Stimulated activated CD4-positive, alpha-beta T cell treated with anti-CD3 and anti-CD28 coated beads, Interleukin-15, amount 100 ng/mL, for 1 hour (primary cell): ENCODE data around the gene DDX10.

ENCODE experiments used
- DNase-seq, 2 donors: peaks; one replicate each; pipeline ENCODE4 v3.0.0-alpha.2; 2020; ENCODE audit warnings: low read depth in 1 of 2, low spot score in 1 of 2

Gene DDX10

GRCh38 chr11:108654994-108655631 lies 9.8 kb upstream of the DDX10 start:
- no peak for DNase-seq

- no peak for DNase-seq
These were observed 2.2 kb upstream of the DDX10 start for GRCh38 chr11:108662700-108663099.

DNA sequence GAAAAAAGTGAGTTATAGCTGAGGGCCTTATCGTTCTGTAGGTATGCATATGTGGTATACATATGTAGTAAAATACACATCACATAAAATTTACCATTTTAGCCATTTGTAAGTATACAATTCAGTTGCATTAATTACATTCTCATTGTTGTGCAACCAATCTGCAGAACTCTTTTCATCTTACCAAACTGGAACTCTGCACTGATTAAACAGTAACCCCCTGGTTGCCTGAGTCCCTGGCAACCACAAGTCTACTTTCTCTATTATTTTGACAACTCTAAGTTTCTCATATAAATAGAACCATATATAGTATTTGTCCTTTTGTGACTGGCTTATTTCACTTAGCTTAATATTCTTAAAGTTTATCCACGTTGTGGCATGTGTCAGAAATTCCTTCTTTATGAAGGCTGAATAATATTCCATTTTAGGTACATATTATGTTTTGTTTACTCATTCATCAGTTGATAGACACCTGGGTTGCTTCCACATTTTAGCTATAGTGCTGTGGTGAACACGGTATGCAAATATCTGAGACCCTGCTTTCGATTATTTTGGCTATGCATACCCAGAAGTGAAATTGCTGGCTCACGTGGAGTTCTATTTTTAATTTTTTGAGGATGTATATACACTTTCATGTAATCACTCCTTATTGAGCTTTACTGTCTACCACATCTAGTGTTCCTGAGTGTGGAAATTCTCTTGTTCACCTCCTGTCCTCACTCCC lies 1.6 kb upstream of the DDX10 start:
- DNase-seq = no peak

DNA sequence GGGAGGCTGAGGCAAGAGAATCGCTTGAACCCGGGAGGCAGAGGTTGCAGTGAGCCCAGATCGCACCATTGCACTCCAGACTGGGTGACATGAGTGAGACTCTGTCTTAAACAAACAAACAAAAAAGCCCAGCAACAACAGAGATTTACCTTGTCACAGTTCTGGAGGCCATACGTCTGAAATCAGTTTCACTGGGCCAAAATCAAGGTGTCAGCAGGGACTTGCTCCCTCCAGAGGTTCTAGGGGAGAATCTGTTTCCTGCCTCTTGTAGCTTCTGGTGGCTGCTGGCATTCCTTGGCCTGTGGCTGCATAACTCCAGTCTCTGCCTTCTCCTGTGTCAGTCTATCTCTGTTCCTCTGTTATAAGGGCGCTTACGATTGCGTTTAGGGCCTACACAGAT lies 1.5 kb downstream of the DDX10 start:
- no peak for DNase-seq

- no peak for DNase-seq
These were observed 4.4 kb downstream of the DDX10 start for GRCh38 chr11:108669286-108669685.

GRCh38 chr11:108669711-108670110 lies 4.8 kb downstream of the DDX10 start:
- DNase-seq = no peak

GRCh38 chr11:108670451-108670850 lies 5.6 kb downstream of the DDX10 start:
- no peak for DNase-seq

GRCh38 chr11:108672113-108672512 lies 7.2 kb downstream of the DDX10 start:
- no peak for DNase-seq

- no peak for DNase-seq
These were observed 7.9 kb downstream of the DDX10 start for GRCh38 chr11:108672786-108673185.

- no peak for DNase-seq
These were observed 14.2 kb downstream of the DDX10 start for GRCh38 chr11:108679045-108679444.

- DNase-seq = no peak
These were observed 15.4 kb downstream of the DDX10 start for GRCh38 chr11:108680271-108680670.

GRCh38 chr11:108685419-108686130 lies 20.7 kb downstream of the DDX10 start:
- DNase-seq = no peak

DNA sequence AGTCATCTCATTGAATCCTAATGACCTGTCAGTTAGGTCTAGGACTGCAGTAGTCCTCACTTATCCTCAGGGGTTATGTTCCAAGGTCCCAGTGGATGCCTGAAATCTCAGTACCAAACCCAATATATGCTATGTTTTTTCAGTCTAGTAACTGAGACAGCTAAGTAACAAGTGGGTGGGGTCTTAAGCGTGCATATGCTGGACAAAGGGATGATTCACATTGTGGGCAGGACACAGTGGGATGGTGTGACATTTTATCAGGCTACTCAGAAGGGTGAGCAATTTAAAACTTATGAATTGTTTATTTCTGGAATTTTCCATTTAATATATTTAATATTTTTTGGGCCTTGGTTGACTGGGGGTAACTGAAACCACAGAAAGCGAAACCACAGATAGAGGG lies 29.0 kb downstream of the DDX10 start:
- no peak for DNase-seq

DNA sequence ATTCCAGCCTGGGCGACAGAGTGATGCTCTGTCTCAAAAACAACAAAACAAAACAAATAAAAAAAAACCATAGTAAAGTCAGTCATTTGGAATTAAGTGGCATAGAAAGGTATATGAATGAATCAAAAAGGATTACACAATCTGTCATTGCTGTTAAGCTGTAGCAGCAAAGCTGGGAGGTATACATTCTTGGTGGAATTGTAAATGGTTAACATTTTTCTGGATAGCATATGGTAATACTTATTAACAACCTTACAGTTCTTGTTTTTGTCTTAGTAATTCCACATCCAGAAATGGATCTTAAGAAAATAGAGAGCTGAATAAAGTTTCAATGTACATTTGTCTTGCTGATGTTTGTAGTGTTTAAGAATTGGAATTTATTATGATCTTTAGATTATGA lies 30.0 kb downstream of the DDX10 start:
- DNase-seq = no peak

DNA sequence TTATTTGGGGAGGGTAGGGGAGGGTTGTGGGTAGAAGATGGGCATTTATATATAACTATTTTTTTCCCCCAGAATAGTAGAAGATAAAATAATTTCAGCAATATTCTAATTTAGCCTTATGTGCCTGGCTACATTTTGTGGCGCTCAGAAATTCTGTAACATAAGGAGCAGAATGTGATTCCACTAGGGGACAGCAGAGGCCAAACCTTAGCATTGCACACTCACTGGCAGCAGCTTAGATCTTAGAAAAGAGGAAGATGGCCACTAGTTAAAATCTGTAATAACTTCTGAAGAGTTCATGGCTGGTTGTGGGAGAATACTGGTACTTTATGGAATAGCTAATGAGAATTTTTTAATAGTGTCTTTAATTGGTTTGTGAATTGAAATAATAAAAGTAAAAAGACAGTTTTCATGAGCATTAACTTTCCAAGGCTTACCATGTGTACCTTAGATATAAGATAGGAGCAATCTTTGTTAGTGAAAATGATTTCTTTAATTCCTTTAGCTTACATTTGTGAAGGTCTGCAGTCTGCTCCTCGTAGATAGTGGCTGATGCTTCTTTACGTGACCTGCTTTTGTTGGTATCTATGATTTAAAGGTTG lies 33.1 kb downstream of the DDX10 start:
- DNase-seq = no peak

- no peak for DNase-seq
These were observed 34.2 kb downstream of the DDX10 start for GRCh38 chr11:108698844-108699642.

- no peak for DNase-seq
These were observed 39.0 kb downstream of the DDX10 start for GRCh38 chr11:108703916-108704315.

DNA sequence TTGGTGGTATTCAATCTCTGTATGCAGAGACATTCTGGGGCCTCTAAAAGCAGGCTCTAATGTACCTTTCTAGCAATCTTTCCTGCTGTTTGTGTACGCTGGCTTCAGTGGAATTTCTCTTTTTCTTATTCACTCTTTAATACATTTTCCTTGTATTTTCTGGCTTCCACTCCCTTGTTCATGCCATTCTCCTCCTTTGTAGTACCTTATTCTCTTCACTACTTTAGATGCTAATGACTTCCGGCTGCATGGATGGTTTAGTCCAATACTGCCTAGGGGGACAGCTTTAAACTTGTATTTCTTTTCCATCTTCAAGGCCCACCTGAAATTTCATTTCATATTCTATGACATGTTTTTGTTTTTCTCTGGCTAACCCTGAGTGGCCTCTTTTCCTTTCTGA lies 40.2 kb downstream of the DDX10 start:
- DNase-seq = no peak

GRCh38 chr11:108708173-108708572 lies 43.3 kb downstream of the DDX10 start:
- no peak for DNase-seq

DNA sequence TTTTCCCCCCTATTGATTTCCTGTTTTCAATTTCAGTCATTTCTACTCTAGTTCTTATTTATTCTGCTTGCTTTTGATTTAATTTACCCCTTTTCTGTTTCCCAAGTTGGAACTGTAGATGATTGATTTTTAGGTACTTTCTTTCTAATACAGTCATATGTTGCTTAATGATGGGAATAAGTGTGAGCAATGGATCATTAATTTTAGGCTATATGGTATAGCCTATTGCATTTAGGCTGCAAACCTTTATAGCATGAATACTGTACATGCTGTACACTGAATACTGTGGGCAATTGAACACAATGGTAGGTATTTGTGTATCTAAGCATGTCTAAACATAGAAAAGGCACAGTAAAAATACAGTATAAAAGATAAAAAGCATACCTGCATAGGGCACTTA lies 44.9 kb downstream of the DDX10 start:
- no peak for DNase-seq
